Liver (tissue), 9 donors: ENCODE results near the gene TRAF7. TPM values are rescaled to one million over a fixed set of nuclear protein-coding genes. Genes with fewer than 3 reads are reported as not detected.

Source experiments
- DNase-seq: peaks from one replicate; pipeline ENCODE4 v3.0.0-alpha.2; 2017; ENCODE audit warnings: low spot score
- H3K27ac ChIP-seq, 2 donors: one replicate each; pipeline ENCODE4 v1.7.0; 2013; ENCODE audit warnings: inconsistent platforms in 2 of 2, low read length in 2 of 2, control low read depth in 1 of 2, low read depth in 1 of 2, mild to moderate bottlenecking in 1 of 2
- H3K27me3 ChIP-seq, 4 donors: one replicate each; pipeline versions ENCODE4 v1.6.1 to v1.7.0; 2013; ENCODE audit warnings: low read length in 3 of 4, inconsistent platforms in 1 of 4, mild to moderate bottlenecking in 1 of 4, moderate library complexity in 1 of 4; ENCODE audit not compliant: control insufficient read depth in 4 of 4, insufficient read depth in 4 of 4
- H3K36me3 ChIP-seq, 4 donors: one replicate each; pipeline versions ENCODE4 v1.6.1 to v1.7.0; 2013; ENCODE audit warnings: low read length in 3 of 4, mild to moderate bottlenecking in 3 of 4, low read depth in 1 of 4, moderate library complexity in 1 of 4; ENCODE audit not compliant: control insufficient read depth in 4 of 4, insufficient read depth in 3 of 4
- H3K4me1 ChIP-seq, 4 donors: one replicate each; pipeline versions ENCODE4 v1.6.1 to v1.7.0; 2013; ENCODE audit warnings: low read length in 3 of 4, mild to moderate bottlenecking in 3 of 4, moderate library complexity in 1 of 4; ENCODE audit not compliant: control insufficient read depth in 4 of 4, insufficient read depth in 4 of 4
- H3K4me3 ChIP-seq, 3 donors: one replicate each; pipeline versions ENCODE4 v1.6.1 to v1.7.0; 2013; ENCODE audit warnings: low read length in 3 of 3, control low read depth in 1 of 3, low read depth in 1 of 3, mild to moderate bottlenecking in 1 of 3
- H3K9ac ChIP-seq, 2 donors: one replicate each; pipeline ENCODE4 v1.7.0; 2013; ENCODE audit warnings: low read length in 2 of 2, mild to moderate bottlenecking in 2 of 2, moderate library complexity in 2 of 2, control low read depth in 1 of 2, low read depth in 1 of 2
- H3K9me3 ChIP-seq, 4 donors: one replicate each; pipeline versions ENCODE4 v1.6.1 to v1.7.0; 2013; ENCODE audit warnings: low read length in 3 of 4; ENCODE audit not compliant: control insufficient read depth in 4 of 4
- EGR1 ChIP-seq, 2 donors: IDR thresholded peaks; 2 replicates each; pipeline ENCODE4 v1.6.1; 2016 to 2018; ENCODE audit warnings: antibody characterized with exemption in 2 of 2, low read depth in 2 of 2
- FOXA1 ChIP-seq: IDR thresholded peaks from 2 replicates; pipeline ENCODE4 v1.6.1; 2016; ENCODE audit warnings: antibody characterized with exemption
- FOXA2 ChIP-seq: IDR thresholded peaks from 2 replicates; pipeline ENCODE4 v1.6.1; 2016; ENCODE audit warnings: antibody characterized with exemption
- GABPA ChIP-seq, 2 donors: IDR thresholded peaks in 1 of 2; conservative IDR thresholded peaks in 1 of 2; 2 replicates each; pipeline ENCODE4 v1.6.1; 2016; ENCODE audit warnings: antibody characterized with exemption in 2 of 2, mild to moderate bottlenecking in 1 of 2, moderate library complexity in 1 of 2
- HNF4A ChIP-seq, 2 donors: conservative IDR thresholded peaks; 2 replicates each; pipeline ENCODE4 v1.6.1; 2016; ENCODE audit warnings: antibody characterized with exemption in 2 of 2, mild to moderate bottlenecking in 2 of 2
- HNF4G ChIP-seq: IDR thresholded peaks from 2 replicates; pipeline ENCODE4 v1.6.1; 2016; ENCODE audit warnings: antibody characterized with exemption
- NR2F2 ChIP-seq: IDR thresholded peaks from 2 replicates; pipeline ENCODE4 v1.6.1; 2016; ENCODE audit warnings: antibody characterized with exemption
- RAD21 ChIP-seq, 2 donors: IDR thresholded peaks; 2 replicates each; pipeline ENCODE4 v1.6.1; 2016; ENCODE audit warnings: antibody characterized with exemption in 2 of 2, mild to moderate bottlenecking in 2 of 2
- RXRA ChIP-seq, 2 donors: IDR thresholded peaks; 2 replicates each; pipeline ENCODE4 v1.6.1; 2017 to 2018; ENCODE audit warnings: antibody characterized with exemption in 2 of 2, mild to moderate bottlenecking in 1 of 2
- SP1 ChIP-seq: IDR thresholded peaks from 2 replicates; pipeline ENCODE4 v1.6.1; 2018; ENCODE audit warnings: antibody characterized with exemption, mild to moderate bottlenecking
- YY1 ChIP-seq: IDR thresholded peaks from 2 replicates; pipeline ENCODE4 v1.6.1; 2016; ENCODE audit warnings: antibody characterized with exemption, mild to moderate bottlenecking
- WGBS: extraction: QIAGEN DNeasy Blood & Tissue Kit; methylation state at CpG from one replicate; pipeline ENCODE4 v1.1.7; 2013; 5-methylcytosine and 5-hydroxymethylcytosine counted together
- polyA plus RNA-seq, 2 donors: library from polyadenylated mRNA; stranded (reverse) in 1 of 2; unstranded in 1 of 2; fragments of 200-250 nt in 1 of 2; fragments of >200 nt in 1 of 2; fragmentation: Nextera tagmentation in 1 of 2; extraction: Ambion mirVana in 1 of 2; gene quantifications; one replicate each; pipeline versions ENCODE4 v1.2.1 to v1.2.3, GENCODE V29; 2013 to 2015
- total RNA-seq, 2 donors: library from RNA; depleted of rRNA; stranded (reverse); fragments of >200 nt; gene quantifications; one replicate each; pipeline ENCODE4 v1.2.3, GENCODE V29; 2014
- TF ChIP-seq, protein P1 (sequence below): IDR thresholded peaks from 2 replicates; pipeline ENCODE4 v1.6.1; 2016; ENCODE audit warnings: antibody characterized with exemption
- TF ChIP-seq, protein P2 (sequence below): fragments of 150-350 bp; IDR thresholded peaks from 2 replicates; pipeline ENCODE4 v1.5.1; 2017; ENCODE audit warnings: improper control_type of control experiment, low read depth, low read length; ENCODE audit not compliant: missing input control
- TF ChIP-seq, protein P3 (sequence below): IDR thresholded peaks from 2 replicates; pipeline ENCODE4 v1.6.1; 2016; ENCODE audit warnings: antibody characterized with exemption, mild to moderate bottlenecking
- TF ChIP-seq, protein P4 (sequence below): IDR thresholded peaks from 2 replicates; pipeline ENCODE4 v1.6.1; 2016; ENCODE audit warnings: antibody characterized with exemption
- donor health status: healthy.
- donor health status: healthy.
- donor health status: healthy.
- donor health status: healthy.
- donor health status: healthy.

The TRAF7 gene
- total and polyA plus RNA-seq, 4 donors, result 14.7 to 36.6 (median 34.0) TPM

DNA sequence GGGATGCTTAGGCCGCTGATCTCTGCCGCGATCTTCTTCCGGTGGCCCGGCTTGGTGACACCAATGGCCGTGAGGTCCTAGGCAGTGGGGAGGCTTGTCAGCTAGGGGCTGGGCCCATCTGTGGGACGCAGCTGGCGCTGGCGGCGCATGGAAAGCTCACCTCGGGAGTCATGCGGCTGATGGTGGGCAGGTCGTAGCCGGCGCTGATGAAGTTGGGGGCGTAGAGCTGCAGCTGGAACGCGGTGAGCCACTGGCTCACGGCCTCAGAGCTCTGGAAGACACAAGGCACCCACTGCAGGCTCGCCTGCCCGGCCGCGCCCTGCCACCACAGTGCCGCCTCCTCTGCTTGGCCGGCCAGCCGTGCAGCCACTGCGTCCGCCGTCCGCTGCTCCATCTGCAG is 28.1 kb downstream of the TRAF7 start:
- H3K27ac ChIP-seq, result no peak overlapping the region
- TF ChIP-seq YY1 (no peak), EGR1 (IDR thresholded peaks at IDR 0.05; ENCODE audit: low read depth in 2 of 2) (no peak), HNF4A (conservative IDR thresholded peaks at IDR 0.05) (no peak), GABPA (IDR thresholded peaks at IDR 0.05 in 1 of 2, conservative IDR thresholded peaks at IDR 0.05 in 1 of 2) (no peak), NR2F2 (no peak), FOXA1 (no peak), RXRA (IDR thresholded peaks at IDR 0.05) (no peak), RAD21 (IDR thresholded peaks at IDR 0.05) (no peak), HNF4G (no peak), SP1 (no peak), FOXA2 (no peak)
- TF ChIP-seq, protein P1, sequence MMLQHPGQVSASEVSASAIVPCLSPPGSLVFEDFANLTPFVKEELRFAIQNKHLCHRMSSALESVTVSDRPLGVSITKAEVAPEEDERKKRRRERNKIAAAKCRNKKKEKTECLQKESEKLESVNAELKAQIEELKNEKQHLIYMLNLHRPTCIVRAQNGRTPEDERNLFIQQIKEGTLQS, result no peak
- TF ChIP-seq, protein P2, sequence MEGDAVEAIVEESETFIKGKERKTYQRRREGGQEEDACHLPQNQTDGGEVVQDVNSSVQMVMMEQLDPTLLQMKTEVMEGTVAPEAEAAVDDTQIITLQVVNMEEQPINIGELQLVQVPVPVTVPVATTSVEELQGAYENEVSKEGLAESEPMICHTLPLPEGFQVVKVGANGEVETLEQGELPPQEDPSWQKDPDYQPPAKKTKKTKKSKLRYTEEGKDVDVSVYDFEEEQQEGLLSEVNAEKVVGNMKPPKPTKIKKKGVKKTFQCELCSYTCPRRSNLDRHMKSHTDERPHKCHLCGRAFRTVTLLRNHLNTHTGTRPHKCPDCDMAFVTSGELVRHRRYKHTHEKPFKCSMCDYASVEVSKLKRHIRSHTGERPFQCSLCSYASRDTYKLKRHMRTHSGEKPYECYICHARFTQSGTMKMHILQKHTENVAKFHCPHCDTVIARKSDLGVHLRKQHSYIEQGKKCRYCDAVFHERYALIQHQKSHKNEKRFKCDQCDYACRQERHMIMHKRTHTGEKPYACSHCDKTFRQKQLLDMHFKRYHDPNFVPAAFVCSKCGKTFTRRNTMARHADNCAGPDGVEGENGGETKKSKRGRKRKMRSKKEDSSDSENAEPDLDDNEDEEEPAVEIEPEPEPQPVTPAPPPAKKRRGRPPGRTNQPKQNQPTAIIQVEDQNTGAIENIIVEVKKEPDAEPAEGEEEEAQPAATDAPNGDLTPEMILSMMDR, result no peak
- TF ChIP-seq, protein P3, sequence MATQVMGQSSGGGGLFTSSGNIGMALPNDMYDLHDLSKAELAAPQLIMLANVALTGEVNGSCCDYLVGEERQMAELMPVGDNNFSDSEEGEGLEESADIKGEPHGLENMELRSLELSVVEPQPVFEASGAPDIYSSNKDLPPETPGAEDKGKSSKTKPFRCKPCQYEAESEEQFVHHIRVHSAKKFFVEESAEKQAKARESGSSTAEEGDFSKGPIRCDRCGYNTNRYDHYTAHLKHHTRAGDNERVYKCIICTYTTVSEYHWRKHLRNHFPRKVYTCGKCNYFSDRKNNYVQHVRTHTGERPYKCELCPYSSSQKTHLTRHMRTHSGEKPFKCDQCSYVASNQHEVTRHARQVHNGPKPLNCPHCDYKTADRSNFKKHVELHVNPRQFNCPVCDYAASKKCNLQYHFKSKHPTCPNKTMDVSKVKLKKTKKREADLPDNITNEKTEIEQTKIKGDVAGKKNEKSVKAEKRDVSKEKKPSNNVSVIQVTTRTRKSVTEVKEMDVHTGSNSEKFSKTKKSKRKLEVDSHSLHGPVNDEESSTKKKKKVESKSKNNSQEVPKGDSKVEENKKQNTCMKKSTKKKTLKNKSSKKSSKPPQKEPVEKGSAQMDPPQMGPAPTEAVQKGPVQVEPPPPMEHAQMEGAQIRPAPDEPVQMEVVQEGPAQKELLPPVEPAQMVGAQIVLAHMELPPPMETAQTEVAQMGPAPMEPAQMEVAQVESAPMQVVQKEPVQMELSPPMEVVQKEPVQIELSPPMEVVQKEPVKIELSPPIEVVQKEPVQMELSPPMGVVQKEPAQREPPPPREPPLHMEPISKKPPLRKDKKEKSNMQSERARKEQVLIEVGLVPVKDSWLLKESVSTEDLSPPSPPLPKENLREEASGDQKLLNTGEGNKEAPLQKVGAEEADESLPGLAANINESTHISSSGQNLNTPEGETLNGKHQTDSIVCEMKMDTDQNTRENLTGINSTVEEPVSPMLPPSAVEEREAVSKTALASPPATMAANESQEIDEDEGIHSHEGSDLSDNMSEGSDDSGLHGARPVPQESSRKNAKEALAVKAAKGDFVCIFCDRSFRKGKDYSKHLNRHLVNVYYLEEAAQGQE, result no peak
- TF ChIP-seq, protein P4, sequence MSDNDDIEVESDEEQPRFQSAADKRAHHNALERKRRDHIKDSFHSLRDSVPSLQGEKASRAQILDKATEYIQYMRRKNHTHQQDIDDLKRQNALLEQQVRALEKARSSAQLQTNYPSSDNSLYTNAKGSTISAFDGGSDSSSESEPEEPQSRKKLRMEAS, result no peak
- H3K4me1 ChIP-seq, result no peaks in the 10 kb centered on the region
- no peak for DNase-seq
- no peaks in the 10 kb centered on the region for H3K9me3 ChIP-seq
- H3K4me3 ChIP-seq, result no peak overlapping the region
- no peaks in the 10 kb centered on the region for H3K27me3 ChIP-seq
- no peaks in the 10 kb centered on the region for H3K36me3 ChIP-seq
- 94% methylated on average over 30 of the region's 30 CpGs for WGBS
- H3K9ac ChIP-seq, result no peak overlapping the region

DNA sequence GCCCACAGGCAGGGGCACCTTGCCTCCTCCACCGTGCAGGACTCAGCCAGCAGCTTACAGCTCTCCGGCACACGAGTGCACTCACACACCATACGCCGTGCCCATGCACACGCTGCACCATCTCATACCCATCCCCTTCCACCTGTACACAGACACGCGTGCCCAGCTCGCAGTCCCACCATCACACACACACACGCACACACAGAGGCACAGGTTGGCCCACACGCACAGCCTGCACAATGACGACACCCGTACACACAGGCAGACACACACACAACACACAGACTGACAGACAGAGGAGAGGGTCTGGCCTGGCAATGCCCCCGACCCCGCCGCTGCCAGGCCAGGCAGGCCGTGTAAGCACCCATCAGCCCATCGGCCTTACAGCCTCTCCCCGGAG is 28.8 kb downstream of the TRAF7 start:
- no peaks in the 10 kb centered on the region for H3K4me1 ChIP-seq
- no peaks in the 10 kb centered on the region for H3K36me3 ChIP-seq
- WGBS, result 88% methylated on average over 19 of the region's 19 CpGs
- H3K9me3 ChIP-seq, result no peaks in the 10 kb centered on the region
- no peak for DNase-seq
- H3K4me3 ChIP-seq, result no peak overlapping the region
- H3K27me3 ChIP-seq, result no peaks in the 10 kb centered on the region
- TF ChIP-seq YY1 (no peak), NR2F2 (no peak)
- TF ChIP-seq, protein P2, result no peak
- TF ChIP-seq, protein P1, result no peak
- H3K27ac ChIP-seq, result no peak overlapping the region
- no peak overlapping the region for H3K9ac ChIP-seq
